Posterior vena cava (tissue), 2 donors: Measurements from ENCODE around the gene KRT39. TPM values are rescaled to one million over a fixed set of nuclear protein-coding genes. Genes with fewer than 3 reads are reported as not detected.

Experiments used
- DNase-seq: peaks from one replicate; pipeline ENCODE4 v3.0.0-alpha.2; 2020; ENCODE audit warnings: low spot score
- intact Hi-C, 2 donors: fragments of 100-400 bp; cut with DNase I; formaldehyde crosslinking; loops; one replicate each; pipeline versions ENCODE4 v1.14.1 to v1.14.2; 2022 to 2023
- total RNA-seq, 2 donors: library from RNA; stranded (reverse); fragmentation: NEBNext Ultra II Directional; extraction: Animal tissue kit (Norgen Biotek cat#: 25700); gene quantifications; one replicate each; pipeline ENCODE4 v1.2.1, GENCODE V29; 2021
- donor health status: DM: yes; HTN: yes; CAD: no.
- donor health status: DM: yes; HTN: yes; CAD: no.

Gene KRT39
- total RNA-seq, 2 donors from 2014 or later = not detected

DNA sequence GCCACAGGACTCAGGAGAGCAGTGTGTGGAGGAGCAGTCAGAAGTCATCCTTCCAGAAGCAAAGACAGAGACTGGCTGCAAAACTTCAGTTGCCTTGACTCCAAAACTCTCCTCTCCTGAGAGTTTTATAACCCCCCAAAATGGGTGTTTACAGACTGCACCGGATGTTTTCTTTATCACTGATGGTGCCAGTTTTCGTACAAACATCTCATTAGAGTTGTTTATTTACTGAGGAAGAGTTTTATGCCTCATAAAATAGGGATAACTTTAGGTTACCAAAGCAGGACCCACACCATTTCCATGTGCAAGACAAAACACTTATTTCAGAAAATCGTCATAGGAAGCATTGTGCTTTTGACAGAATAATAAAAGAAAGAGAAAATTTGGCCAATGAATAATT lies 17.5 kb upstream of the KRT39 start, which contains the start of gene KRT40:
TSS of gene KRT40 (minus strand) at position 101 of the 400 bp plus-strand sequence. CDS start at position 48, 53 bp downstream.
- intact Hi-C loops = loop anchor here in 1 of 2 donors (5.0 to 10.0 kb wide), 2 partner anchors 341 to 582 kb away; no protein-coding TSS in a partner anchor
- DNase-seq = no peak

DNA sequence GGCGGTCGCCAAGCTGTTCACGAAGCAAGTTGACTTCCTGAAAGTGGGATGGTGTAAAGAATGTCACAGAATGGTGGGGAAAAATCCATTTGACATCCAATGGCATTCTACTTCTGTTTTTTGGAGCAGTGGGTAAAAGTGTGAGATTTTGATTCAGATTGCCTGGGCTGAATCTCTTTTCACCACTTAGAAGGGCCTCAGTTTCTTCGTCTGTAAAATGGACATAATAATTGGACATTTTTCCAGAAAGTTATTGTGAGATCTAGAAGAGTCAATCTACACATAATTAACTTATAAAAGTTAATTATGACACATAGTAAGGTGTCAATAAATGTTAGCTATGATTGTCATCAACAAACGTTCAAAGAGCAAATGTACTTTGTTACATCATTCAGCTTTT lies 14.4 kb upstream of the KRT39 start:
- no peak for DNase-seq
- intact Hi-C loops = loop anchor here in 1 of 2 donors (5.0 to 10.0 kb wide), 2 partner anchors 344 to 579 kb away; no protein-coding TSS in a partner anchor

DNA sequence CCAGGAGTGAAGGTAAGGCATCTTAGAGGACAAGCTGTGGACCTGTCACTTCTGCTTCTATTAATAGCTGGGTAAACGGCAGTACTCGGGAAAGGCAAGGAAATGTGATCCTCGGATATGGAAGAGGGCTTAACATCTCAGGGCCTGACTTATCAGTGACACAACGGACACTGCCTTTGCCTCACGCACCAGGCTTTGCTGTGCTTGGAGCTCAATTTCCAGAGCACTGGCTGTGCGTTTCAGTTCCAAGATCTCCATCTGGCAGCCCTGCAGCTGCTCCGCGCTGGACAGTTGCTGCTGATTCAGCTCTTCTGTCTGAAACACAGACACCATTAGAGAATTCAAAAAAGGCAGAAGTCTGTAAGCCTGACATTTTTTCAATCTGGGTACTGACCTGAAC lies 13.8 kb upstream of the KRT39 start:
- intact Hi-C loops = loop anchor here in 1 of 2 donors (5.0 to 10.0 kb wide), 2 partner anchors 344 to 578 kb away; no protein-coding TSS in a partner anchor
- peak; percentile 82 for DNase-seq

DNA sequence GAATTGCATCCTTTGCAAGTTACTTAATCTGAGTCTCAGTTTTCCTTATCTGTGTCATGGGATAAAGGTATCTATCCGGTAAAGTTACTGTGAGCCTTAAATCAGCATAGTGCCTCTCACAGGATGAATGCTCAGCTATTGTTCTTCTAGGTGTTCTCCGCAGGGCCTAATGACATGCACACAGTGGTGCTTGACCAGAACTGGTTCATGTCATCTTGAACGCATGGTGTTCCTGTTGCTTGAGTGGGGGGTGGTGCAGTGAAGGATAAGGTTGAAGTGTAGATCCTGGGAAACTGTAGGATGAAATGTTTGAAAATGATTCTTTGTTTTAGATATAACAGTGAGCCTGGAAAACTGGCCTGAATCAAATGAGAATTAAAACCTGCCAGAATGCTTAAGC lies 13.4 kb upstream of the KRT39 start:
- no peak for DNase-seq
- intact Hi-C loops = loop anchor here in 1 of 2 donors (5.0 to 10.0 kb wide), 2 partner anchors 345 to 578 kb away; no protein-coding TSS in a partner anchor

DNA sequence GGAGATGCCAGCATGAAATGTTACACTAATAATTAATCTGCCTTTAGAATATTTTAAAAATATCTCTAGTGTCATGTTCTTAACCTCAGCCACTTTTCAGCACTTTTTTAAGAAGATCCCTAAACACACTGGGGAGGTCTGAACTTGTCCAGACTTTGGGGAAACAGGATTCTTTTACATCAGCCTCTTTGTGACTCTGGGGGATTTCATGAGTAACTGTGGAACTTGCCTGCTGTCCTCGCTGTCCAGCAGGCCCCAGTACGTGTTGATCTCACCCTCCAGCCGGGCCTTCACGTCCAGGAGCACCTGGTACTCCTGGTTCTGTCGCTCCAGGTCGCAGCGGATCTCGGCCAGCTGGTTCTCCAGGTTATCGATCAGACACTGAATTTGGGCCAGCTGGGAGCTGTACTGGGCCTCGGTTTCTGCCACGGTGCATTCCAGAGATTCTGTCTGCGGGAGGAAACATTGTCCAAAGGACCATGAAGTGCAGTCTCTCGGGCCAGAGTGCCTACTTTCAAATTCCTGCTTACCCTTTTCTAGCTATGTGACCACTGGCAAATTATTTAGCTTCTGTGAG lies 11.9 kb upstream of the KRT39 start:
- intact Hi-C loops = no loop called here
- DNase-seq = no peak

DNA sequence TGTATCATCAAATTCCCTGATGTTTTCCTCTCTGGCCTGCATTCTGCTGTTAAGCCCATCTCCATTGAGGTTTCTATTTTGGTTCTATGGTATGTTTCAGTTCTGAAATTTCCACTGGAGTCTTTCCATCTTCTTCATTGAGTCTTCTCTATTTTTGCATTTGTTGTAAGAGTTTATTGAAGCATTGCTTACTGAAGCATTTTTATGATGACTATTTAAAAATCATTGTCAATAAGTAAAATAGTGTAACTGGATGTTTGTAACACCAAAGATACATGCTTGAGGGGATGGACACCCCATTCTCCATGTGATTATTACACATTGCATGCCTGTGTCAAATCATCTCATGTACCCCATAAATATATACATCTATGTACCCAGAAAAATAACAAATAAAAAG lies 8.8 kb upstream of the KRT39 start:
- DNase-seq = no peak
- intact Hi-C loops = no loop called here

DNA sequence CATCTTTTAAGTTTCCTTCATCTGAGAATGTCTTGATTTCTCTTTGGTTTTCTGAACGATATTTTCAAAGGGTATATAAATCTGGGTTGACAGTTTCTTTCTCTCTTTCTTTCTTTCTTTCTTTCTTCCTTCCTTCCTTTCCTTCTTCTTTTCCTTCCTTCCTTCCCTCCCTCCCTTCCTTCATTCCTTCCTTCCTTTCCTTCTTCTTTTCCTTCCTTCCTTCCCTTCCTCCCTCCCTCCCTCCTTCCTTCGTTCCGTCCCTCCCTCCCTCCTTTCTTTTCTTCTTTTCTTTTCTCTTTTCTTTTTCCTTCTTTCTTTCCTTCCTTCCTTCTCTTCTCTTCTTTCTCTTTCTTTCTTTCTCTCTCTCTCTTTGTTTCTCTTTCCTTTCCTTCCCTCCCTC lies 7.6 kb upstream of the KRT39 start:
- DNase-seq = no peak
- intact Hi-C loops = no loop called here

DNA sequence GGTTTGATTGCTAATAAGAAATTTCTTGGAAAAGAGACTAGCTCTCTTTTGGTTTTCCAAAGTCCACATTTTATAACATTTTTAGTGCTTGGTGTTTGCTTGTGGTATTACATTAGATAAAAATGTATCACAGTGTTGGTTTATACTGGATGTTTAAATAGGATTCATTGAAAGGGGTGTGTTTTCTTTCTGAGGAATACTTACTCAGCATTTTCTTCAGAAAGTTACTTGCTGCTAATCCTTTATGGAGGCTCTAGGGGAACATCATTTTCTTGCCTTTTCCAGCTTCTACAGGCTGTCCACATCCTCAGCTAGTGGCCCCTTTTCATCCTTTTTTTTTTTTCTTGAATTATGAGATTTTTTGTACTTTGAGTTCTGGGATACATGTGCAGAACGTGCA lies 834 bp upstream of the KRT39 start:
- intact Hi-C loops = no loop called here

DNA sequence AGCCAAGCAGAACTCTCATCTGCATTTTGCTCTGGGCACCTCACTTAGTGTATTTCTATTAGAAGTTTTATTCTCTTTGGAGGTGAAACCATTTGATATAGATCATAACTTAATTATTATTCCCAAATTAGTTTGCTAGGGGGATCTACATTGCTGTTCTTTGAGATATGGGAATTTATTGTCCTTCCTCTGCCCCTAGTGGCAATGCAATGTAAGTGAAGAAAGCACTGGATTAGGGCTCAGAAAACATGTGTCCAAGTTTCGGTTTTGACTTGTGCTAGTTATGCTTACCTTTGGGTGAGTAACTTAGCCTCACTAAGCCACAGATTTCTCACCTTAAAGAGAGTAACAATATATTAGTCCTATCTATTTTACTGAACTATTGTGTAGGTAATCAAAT lies 2.9 kb downstream of the KRT39 start:
- DNase-seq = no peak
- intact Hi-C loops = no loop called here

More for the DNA sequence above, 834 bp upstream of the KRT39 start:
- DNase-seq = no peak

DNA sequence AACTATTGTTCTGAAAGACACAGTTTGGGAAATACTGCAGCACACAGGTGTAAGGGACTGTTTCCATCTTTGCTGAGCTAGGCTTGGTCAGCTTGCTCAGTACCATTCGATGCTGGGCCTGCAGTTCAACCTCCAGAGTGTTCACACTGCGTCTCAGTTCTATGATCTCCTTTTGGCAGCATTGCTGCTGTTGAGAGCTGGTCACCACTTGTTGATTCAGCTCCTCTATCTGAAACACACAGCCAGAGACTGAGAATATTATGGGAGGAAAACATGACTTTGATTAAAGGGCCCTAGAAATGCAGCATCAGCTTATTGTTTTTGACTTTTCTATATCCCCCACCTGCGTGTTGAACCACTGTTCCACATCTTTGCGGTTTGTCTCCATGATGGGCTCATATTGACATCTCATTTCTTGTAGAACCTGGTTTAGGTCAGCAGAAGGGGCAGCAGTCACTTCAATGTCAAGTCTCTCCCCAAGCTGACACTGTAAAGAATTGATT lies 4.6 kb downstream of the KRT39 start:
- DNase-seq = no peak
- intact Hi-C loops = no loop called here

DNA sequence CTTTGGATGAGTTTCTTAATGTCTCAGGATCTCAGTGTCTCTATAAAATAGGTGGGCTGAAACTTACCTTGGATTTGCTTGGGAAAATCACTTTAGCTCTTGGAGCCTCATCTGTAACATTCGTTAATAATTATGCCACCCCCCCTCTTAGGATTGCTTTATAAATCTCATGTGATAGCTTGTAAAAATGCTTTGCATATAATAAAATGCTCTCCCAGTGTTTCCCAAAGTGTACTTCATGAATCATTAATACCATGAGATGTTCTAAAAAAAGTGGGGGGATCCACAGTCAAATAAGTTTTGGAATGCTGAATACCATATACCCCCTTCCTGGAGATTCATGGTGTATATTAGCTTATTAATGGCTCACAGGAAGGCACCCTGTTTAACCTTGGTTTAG lies 5.2 kb downstream of the KRT39 start:
- DNase-seq = no peak

DNA sequence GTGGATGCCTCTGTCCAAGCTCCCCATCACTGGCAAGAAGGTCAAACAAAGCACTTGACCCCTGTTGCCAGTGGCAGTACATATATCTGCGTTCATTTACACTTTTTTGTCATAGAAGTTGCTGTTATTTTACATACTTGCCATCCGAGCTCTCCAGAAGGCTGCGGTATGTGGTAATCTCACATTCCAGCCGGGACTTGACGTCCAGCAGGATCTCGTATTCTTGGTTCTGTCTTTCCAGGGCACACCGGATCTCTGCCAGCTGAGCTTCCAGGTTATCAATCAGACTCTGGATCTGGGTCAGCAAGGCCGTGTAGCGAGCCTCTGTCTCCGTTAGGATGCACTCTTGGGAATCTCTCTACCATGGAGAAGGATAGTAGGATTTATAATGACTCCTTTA lies 6.6 kb downstream of the KRT39 start:
- DNase-seq = no peak
- intact Hi-C loops = no loop called here

More for the DNA sequence above, 5.2 kb downstream of the KRT39 start:
- intact Hi-C loops = no loop called here

DNA sequence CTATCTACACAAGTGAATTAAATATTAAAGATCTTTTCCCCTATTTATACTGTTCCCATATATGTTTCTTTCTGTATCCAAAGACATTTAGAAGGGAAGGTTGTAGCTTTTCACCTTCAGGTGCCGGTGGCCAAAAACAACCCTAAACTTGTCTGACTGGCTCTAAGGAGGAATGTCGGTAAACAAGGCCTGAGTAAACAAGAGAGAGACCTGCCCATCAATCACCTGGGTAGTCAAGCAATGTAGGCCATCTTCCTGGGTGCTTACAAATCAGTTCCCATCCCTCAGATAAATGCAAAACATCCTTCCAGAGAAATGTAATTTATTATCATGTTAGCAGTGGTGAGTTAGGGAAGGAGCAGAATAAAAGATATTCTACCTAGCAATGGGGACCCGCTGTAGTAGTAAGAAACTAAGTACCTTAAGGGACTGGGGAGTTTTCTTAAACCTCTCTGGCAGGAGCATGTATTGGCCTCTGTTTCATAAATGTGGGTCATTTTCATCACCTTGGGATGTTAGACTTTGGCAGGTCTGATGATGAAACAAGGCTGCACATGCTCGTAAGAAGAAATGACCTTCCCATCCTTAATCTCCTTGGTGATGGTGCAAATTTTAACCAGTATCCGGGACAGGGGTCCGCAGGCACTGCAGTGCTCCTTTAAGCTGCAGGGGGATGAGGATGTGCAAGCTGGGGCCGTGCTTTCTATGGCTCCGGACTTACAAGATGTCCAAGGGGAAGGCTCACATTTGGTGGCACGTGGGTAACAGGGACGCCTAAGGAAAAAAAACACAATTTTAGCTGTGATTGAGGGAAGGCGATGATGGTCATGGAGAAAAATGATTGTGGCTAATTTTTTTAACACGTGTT lies 8.4 kb downstream of the KRT39 start:
- intact Hi-C loops = no loop called here
- no peak for DNase-seq

DNA sequence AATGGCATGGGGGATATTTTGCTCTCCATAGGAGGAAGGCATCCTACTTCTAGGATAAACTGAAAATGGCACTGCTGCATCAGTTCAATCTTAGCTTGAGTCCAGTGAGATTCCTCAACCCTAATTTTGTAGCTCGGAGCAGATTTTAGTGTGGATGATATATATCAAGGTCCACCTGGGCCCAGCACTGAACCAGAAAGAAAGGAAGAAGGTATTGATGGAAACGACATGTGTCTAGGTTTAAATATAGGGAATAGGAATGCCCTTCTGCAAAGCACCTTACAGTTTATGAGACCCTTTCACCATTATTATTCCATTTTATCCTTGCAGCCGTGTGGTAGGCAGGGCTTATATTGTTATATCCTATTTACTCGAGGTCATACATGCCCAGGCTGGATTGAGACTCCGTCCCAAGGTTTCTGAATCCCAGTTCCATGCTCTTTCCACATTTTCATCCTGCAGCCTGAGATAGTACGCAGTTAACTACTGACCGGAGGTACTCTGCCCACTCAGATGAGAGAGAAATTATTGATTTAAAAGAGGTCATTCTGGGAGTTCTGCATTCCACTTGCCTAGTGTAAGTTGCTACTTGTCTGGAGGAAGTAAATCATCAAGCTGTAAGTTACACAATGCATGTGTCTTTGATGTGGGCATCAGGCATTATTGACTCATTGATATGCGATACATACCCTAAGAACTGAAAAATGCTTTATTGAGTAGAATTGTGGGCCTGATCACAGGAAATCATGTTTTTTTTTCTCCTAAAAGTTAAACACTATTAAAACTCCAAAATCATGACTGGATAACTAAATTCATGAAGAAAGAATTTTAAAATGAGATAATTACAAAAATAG lies 10.1 kb downstream of the KRT39 start:
- no peak for DNase-seq
- intact Hi-C loops = no loop called here

DNA sequence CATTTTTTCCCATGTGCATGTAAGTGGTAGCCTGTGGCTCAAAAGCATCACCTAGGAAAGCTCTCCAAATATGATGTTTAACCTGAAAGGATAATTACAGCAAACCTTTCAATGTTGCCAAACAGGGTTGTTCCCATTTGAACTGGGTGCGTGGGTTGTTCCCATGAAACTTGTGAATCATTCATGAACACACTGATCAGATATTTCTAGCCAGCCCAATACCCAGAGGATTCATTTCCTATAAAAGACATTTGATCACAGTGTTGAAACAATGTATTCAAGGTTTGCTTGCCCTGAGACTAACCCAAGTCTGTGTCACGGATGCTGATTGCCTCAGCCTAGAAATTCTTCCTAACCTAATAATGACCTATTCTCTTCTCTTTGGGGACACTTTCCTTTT lies 12.9 kb downstream of the KRT39 start:
- intact Hi-C loops = no loop called here
- no peak for DNase-seq

DNA sequence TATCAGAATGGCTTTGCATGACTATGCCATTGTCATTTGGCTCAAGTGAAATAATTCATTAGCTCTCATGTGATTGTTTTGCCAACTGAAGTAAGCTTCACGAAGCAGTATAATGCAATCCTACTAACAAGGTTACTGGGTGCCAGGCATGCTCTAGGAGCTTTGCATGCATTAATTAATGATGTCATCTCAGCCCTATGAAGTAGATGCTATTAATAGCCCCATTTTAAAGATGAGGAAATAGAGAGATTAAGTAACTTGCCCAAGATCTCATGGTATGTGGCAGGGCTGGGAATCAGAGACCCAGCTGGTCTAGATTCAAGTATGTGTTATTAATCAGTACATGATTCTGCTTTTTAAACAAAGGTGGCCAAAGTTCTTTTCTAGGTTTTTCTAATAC lies 14.1 kb downstream of the KRT39 start:
- intact Hi-C loops = no loop called here

DNA sequence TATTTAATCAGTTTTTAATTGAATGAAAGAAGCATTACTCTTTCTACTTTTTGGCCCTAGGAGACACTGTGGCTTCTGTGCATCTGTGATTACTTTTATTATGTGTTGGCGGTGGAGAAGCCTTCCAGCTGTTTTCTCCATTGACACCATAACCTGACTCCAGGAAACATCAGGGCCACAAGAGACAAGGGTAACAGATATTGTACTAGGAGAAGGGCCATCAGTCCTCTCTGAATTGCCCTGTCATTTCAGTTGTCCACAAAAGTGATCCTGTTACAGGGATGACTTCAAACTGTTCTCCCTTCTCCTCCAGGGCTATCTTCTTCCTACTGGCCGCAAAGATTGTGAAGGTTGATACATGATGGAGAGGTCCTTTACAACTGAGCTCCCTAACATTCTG lies 14.6 kb downstream of the KRT39 start:
- no peak for DNase-seq
- intact Hi-C loops = no loop called here

More for the DNA sequence above, 14.1 kb downstream of the KRT39 start:
- DNase-seq = no peak

DNA sequence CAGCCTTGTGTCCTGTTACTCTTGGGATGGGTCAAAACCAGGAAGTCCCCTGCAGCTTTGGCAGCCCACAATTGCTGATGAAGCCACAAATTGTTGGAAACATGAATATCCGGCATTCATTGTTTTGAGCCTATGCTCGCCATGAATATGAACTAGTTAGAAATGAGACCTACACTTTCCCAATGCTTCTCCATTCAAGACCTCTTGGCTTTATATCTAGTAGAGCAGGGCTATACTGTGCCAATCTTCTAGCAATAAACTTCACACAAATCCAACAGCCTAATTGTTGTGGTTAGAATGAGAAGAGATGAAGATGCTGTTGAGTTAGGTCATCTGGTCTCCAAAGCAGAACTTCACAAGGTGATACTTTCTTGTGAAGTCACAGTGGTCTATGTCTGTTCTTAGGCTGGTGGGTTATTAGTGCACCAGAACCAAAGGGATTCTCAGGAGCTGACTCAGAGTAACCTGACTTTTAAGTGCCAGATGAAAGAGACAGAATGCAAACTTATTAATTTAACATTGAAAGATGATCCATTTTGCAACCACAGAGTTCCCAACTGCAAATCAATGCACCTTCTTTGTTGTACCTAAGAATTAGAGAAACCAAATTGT lies 15.6 kb downstream of the KRT39 start:
- no peak for DNase-seq
- intact Hi-C loops = no loop called here

DNA sequence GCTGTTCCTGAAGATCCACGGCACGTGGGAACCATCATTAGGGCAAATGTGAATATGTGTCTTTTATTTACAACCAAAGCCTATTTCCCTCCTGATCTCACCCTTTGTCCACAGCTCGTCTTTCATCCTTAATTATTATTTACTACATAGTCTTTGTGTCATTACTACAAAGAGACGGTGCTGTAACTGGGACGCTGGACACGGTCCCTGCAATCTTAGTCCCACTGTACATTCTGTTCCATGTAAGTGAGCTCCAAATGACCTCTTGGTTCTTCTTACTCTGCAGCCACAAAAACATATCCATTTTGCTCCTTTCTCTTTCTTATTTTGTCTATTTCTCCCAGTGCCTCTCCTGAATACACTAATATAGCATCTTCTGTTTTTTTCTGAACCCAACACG lies 16.6 kb downstream of the KRT39 start:
- intact Hi-C loops = no loop called here
- DNase-seq = no peak
